DMS114 treated with DMSO at 0.1 percent for 48 hours (cell line): ENCODE measurements around the gene DLD.
"Not testable (repeated sequence)": the region's sequence is repeated elsewhere in the genome, so short reads cannot be mapped to it uniquely, and the experiment has no call there.

Source experiments
- DNase-seq: peaks from one replicate; lab custom pipeline; 2025; ENCODE audit not compliant: unreplicated experiment; lab: John Stamatoyannopoulos, UW

The DLD gene

DNA sequence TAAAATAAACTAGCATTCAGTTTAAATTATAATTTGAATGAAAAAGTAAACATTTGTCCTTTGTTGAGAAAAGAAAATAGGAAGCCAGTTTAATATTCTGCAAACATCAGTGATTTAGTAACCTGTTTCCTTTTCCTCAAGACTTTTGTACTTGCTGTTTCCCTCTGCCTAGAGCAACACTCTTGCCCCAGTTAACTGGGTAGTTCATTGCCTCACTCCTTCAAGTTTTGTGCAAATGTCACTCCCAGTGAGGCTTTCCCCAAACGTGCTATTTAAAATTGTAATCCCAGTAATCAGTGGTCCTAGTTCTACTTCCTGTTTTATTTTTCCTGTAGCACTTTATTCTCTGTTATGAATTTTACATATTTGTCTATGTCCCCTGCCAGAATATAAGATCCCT is 23.8 kb downstream of the DLD start:
- DNase-seq, result no peak

DNA sequence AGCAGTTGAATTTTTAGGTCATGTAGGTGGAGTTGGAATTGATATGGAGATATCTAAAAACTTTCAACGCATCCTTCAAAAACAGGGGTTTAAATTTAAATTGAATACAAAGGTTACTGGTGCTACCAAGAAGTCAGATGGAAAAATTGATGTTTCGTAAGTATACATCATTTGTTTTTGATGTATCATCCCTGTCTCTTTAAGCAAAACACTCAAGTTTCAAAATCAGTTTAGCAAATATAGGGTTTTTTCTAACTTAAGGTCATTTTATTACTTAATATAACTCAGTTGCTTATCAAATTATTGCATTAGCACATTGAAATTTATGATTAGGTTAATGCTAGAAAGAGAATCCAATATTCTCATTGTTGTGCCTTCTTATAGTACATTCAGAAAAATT is 24.6 kb downstream of the DLD start:
- no peak for DNase-seq

DNA sequence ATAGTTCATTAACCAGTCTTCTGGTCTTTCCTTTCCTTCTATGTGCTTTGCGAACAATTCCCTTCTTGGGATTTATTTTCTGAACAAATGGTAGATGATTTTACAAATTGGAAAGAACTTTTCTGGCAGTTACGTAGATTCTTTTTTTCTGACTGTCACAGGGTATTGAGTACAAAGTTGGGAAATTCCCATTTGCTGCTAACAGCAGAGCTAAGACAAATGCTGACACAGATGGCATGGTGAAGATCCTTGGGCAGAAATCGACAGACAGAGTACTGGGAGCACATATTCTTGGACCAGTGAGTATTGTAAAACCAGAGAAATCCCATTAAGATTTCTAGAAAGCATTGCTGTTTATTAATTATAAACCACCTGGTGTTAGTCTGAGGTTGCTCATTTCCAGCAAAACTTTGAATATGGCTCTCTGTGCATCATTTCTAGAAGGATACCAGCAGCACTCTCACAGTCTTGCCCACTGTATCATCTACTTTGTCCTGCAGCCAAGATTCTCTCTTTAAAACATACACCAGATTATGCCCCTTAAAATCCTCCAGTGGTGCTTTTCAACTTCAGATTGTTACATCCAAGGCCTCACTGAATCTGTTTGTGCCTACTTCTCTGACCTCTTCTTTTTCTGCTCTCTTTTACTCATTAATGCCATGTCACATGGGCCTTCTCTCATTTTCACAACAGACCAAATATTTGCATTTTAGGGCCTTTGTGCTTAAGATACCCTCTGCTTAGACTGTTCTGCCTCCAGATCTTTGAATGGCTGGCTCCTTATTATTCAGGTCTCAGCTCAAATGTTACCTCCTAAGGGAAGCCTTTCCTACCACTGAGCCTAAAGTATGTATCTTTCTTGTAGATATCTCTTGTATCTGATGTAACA is 27.0 kb downstream of the DLD start:
- no peak for DNase-seq

DNA sequence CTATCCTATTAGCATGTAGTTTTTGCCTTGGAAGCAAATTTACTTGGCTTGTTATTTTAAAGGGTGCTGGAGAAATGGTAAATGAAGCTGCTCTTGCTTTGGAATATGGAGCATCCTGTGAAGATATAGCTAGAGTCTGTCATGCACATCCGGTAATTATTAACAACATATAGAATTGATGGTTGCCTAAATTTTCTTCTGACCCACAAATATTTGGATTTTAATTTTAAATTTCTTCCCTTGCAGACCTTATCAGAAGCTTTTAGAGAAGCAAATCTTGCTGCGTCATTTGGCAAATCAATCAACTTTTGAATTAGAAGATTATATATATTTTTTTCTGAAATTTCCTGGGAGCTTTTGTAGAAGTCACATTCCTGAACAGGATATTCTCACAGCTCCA is 28.0 kb downstream of the DLD start:
- DNase-seq, result no peak

DNA sequence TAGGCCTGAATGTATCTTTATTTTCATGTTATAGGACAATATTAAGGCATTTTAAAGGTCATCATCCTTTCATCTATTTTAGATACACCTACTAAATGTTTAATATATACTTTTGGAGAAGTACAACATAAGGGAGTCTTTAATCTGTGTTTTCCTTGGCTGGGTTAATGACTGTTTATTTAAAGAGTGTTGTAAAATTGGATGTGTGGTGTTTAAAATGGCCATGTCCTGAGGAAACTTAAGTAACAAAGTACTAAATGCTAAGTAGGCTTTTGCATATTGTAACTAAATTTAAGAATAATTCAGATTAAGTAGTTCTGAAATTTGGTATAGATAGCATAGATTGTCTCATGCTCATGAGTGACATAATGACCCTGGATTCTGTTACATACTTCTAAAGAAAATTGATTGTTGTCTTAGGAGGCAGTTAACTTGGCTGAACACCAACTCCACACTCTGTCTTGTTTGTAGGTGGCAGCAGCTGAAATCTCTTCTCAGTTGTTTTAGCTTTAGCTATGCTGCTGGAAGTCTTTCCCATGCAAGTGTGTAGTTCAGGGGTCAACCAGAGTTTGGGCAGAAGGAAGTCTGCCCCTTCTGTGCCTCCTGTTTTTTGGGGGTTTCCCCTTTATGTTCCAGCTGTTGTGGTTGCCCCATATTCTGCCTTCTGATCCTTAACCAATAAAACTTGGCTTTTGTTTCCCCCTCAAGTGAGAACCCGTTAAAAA is 29.2 kb downstream of the DLD start:
- DNase-seq, result no peak

DNA sequence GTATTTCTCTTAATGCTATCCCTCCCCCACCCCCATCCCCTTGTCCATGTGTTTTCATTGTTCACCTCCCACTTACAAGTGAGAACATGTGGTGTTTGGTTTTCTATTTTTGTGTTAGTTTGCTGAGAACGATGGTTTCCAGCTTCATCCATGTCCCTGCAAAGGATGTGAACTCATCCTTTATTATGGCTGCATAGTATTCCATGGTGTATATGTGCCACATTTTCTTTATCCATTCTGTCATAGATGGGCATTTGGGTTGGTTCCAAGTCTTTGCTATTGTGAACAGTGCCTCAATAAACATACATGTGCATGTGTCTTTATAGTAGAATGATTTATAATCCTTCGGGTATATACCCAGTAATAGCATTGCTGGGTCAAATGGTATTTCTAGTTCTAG is 30.8 kb downstream of the DLD start:
- DNase-seq, result not testable (repeated sequence)

DNA sequence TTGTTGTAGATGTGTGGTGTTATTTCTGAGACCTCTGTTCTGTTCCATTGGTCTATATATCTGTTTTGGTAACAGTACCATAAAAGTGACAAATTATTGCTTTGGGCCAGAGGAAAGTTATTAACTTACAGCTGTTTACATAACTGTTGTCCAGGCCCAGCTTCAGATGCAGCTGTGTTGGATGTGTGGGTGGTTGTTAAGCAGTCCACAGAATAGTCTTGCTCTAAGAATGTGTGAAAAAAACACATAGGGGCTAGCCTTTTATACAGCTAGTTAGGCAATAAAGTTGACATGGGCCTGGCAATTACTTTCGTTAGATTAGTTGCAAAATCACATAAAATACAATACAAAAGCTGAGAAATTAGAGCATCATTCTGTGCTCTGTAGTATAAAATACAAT is 31.9 kb downstream of the DLD start:
- no peak for DNase-seq

DNA sequence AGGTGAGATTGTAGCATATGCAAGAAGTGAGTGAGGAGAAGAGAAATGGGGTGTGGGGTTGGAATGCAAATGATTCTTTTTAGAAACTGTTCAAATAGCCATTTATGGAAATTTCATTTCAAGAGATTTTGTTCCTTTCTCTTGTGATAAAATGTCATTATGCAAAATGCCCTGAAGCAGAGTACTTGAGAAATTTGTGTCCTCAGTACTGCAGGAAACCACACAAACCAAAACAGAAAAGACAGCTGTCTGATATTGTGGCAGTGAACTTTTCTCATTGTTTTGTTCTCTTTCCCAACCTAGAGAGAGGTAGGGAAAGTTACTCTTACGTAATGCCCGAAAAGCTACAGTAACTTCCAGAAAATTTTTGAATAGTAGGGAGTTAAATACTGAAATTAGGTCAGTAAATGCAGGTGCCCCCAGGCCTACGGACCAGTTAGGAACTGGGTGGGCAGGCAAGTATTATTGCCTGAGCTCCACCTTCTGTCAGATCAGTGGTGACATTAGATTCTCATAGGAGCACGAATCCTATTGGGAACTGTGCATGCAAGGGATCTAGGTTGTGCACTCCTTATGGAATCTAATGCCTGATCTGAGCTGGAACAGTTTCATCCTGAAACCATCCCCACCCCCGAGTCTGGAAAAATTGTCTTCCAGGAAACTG is 34.0 kb downstream of the DLD start:
- DNase-seq, result no peak

DNA sequence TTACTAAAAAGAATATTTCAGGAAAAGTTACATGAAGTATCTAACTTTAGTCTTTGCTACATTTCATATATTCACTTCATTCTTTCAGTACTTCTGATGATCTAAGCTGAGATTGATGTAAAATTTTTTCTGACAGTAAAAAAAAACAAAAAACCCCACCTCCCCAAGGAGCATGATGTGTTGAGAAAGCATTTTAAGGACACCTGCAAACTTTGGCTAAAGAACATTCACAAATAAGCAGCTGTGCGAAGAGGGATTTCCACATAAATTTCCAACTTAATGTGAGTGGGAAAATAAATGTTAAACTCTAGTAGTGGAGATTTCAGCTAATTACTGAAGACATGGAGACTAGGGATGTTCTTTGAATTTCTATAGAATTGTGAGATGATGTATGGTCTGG is 35.5 kb downstream of the DLD start:
- no peak for DNase-seq

DNA sequence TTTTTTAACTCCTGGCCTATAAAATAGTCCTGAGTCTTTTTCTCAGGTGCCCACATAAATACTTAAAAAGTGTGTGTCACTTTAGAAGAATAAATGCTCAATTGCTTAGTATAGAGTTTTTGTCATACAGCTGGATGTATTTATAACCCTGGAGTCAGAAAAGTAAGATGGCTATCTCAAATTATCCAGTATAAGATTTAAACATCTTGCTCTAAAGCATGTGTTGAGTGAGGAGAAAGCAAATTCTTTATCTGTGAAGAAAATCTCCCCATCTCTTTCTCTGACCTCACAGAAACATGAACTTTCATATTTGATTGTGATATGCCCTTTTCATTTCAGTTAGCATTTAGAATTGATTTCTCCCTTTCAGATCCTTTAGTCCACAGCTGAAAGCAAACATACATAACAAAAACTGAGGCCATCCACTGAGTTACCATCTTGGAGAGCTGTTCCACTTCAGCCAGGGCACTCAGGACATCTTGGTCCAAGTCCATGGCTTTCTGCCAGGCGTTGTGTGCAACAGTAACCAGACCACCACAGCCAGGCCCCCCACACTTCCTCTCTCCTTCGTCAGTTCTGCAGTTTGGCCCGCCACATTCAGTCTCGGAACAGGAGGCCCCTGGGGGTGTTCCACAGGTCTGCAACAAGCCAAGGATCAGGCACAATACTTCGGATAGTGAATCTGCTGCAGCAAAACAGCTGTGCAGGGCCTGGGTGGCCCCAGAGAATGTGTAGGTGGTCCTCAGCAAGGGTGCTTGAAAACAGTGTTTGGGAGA is 40.9 kb downstream of the DLD start:
- DNase-seq, result no peak

DNA sequence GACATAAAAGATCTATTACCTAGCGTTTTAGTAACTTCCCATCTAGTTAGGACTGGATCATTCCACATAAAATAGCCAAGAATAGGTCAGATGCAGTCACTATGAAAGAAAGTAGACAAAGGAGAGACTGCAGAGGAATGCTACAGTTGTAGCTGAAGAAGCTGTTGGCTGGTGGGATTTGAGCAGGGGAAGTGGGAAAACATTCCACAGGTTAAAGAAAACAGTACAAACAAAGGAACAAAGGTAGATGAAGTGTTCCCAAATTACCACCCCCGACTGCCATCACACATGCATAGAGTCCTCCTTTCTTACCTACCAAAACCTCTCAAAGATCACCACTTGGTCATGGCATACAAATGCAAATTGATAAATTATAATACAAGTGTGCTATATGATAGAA is 41.8 kb downstream of the DLD start:
- no peak for DNase-seq

DNA sequence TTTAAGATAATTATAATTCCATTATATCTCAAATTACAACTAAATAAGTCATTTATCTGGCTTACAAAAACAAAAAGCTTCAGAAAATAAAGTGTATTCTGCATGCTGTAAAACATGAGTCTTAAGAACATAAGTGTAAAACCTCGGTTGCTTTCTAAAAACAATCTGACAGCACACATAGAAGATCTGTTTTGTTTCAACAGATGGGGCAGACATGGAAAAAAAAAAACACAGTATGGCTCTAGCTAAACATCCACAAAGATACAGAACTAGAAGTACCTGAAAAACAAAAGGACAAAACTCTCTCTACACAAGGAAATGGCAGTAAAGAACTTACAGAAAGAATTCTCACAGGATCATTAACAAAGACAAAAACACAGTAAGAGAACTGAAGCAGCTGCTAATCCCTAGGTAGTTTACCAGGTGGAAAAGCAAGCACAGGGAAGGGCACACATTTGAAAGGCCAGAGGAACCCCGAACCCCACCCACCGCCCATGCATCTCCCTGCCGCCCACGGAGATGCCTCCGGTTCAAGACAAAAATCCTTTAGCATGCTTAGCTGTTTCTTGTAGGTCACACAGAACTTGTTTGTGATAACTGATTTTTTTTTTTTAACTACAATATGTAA is 42.5 kb downstream of the DLD start:
- DNase-seq, result no peak

DNA sequence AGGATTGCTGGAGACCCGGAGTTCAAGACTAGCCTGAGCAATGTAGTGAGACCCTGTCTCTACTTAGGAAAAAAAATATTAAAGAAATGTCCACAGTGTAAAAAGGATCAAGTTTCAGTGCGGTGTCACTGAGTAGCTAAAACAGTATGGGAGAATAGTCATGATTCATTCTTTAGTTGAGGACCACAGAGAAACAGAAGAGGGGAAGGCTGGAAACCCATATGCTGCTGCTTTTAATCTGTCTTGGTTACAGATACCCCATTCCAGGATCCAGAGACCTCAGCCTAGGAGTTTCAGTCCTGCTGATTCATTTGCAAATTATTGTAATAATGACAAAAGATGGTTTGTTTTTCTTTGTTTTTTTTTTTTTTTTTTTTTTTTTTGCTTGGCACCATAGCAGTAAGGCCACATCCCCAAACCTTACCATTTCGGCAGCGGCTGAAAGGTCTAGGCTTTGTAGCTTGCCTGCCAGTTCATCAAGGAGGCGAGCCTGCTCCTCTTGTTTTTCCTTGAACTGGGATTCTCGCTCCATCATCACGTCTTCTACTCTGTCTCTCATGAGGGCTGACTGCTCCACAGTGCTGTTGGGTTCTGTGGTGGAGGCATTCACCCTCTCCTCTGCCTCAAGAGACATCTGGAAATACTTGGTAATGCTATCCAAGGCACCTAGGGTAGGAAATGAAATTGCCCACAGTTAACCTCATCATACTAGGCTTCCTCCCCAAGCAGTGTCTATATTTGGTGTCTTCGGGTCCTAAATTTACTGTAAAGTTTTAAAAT is 44.2 kb downstream of the DLD start:
- no peak for DNase-seq

DNA sequence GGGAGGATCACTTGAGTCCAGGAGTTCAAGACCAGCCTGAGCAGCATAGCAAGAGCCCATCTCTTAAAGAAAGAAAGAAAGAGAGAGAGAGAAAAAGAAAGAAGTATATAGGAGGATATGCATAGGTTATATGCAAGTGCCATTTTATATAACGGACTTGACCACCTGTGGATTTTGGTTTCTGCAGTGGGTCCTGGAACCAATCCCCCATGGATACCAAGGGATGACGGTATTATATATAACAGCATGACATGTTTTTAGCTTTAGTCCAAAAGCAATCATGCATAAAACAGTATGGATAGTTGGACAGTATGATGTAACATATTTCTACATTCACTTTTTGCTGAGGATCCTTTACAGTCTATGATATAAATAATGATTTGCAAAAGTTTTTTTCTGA is 45.3 kb downstream of the DLD start:
- no peak for DNase-seq

DNA sequence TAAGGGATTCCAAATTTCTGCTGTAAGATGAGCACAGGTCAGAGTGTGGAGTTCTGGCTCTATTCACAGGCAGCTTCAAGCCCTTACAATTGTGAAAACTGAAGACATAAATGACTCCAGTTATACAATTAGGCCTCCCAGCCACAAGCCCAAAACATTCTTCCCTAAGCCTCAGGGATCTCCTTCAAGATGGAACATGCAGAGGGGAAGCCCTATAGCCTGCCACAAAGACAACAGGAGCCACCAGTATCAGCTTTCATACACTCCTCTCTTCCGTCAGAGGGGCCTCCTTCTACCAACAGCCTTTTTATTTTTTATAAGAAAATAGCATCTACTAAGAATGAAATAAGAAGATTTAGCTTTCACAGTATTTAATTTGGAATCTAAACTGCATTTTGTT is 46.5 kb downstream of the DLD start:
- no peak for DNase-seq

DNA sequence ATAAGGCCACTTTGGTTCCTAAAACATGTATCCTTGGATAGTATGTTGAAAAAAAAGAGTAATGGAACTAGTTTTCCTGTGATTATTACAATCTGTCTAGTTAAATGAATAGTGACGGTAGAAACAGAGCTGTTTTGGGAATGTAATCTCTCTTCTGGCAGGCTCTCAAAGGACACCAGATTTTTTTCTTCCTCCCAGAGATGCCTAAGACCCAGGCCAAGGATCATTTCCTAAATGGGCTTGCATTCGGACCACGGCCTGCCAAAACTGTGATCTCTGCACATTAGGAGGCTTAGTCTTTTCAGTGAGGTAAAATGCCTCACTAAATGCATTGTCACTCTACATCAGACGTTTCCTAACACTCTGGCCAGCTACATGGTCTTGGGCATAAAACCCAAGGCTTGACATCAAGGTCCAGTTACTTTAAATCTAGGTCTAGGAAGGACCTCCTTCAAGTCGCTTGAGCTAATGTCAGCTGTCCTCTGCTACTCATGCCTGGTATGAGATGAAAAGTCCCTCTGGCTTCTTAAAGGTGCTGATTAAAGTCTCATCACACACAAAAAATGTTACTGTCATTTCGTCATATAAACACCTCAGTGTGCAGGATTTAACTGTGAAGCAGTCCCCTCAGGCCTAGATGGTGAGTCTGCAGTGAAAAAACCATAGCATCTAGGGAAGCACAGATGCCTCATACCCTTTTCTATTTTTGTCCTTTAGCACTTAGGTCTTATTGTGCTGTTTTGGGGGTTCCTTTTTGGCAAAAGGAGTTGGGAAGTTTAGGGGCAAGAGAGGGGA is 47.7 kb downstream of the DLD start:
- no peak for DNase-seq

DNA sequence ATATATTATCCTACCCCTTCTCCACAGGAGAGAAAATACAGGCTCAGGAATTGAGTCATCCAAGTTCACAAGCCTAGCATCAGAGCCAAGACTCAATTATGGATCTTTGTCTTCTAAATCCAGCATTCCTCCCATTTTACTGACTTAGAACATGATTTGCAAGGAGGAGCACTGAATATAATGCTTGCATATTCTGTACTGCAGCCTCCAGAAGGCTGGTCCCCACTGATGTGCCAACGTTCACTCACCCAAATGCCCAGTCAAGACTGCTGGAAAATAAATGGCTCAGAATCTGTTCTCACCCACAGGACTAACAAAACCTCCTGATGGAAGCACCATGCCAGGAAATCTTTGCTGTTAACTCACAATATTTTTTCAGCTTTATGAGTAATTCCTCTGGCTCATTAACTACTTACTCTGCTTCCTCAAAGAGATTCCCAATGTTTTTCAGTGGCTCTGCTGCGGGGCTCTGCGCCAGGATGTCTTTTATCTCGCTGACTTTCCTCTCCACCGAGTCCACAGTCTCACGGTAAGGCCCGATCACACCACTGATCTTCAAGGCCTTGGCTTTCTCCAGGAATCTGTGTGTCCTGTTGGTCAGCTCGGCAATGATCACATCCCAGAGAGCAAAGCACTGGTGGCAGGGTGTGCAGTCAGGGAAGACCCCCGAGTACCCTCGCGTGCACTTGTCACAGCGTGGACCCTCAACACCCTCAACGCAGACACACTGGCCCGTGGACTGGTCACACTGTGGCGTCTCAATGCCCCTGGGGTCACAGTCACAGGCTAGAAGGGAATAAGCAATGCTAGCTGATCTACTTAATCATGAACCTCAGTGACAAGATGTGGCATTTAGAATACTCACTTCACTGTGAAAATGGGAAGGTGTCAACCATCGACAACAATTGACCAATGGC is 48.8 kb downstream of the DLD start:
- no peak for DNase-seq

DNA sequence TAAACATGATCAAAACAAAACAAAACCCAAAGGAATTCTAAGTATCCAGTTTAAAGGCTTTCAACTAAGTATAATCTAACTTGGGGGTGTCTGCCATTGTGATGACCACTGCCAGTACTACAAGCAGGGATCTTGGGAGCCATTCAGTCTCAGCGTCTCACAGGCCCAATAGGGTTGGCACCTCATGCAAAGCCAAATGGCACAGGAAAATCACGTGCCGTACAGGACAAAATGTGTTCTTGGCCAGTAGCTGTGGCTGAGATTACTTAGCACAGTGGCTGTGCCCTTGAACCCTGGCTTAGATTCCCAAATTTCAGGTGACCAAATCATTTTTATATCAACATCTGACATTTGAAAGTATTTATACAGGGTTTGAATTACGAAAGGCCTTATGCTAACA is 50.0 kb downstream of the DLD start:
- DNase-seq, result no peak
